Right lobe of liver (tissue), 4 donors: ENCODE results near the gene USP22.

Experiments
- POLR2A ChIP-seq: fragments of 450-650 bp; IDR thresholded peaks from one replicate; pipeline ENCODE4 v1.6.1; 2017; ENCODE audit warnings: antibody characterized with exemption, mild to moderate bottlenecking
- TF ChIP-seq, protein P1 (sequence below), 4 donors: fragments of 200-600 bp in 3 of 4; fragments of 450-650 bp in 1 of 4; IDR thresholded peaks; one replicate each; pipeline versions ENCODE4 v1.5.1 to v1.8.0; 2016 to 2022; ENCODE audit warnings: antibody characterized with exemption in 4 of 4, mild to moderate bottlenecking in 2 of 4
- donor health status: DM: no; HTN: no; CAD: no.
- donor health status: DM: no; HTN: no; CAD: no.
- donor health status: DM: no; HTN: yes; CAD: no.

DNA sequence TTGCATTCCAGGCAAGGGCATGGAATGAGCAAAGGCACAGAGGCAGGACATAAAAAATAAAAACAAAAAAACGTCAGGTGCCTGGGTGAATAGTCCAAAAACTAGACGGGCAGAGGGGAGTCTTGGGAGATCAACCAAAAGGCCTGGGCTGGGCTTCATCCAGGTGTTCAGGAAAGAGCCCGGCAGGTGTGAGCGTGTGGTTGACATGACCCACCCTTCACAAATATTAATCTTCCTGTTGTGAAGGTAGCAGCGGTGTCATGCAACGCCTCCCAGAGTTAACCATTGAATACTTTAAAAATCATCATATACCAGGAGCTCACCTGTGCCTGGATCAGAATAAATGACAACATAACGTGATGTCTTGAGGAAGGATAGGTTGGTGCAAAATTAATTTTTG lies 90.6 kb downstream of the USP22 start:
- TF ChIP-seq, protein P1, sequence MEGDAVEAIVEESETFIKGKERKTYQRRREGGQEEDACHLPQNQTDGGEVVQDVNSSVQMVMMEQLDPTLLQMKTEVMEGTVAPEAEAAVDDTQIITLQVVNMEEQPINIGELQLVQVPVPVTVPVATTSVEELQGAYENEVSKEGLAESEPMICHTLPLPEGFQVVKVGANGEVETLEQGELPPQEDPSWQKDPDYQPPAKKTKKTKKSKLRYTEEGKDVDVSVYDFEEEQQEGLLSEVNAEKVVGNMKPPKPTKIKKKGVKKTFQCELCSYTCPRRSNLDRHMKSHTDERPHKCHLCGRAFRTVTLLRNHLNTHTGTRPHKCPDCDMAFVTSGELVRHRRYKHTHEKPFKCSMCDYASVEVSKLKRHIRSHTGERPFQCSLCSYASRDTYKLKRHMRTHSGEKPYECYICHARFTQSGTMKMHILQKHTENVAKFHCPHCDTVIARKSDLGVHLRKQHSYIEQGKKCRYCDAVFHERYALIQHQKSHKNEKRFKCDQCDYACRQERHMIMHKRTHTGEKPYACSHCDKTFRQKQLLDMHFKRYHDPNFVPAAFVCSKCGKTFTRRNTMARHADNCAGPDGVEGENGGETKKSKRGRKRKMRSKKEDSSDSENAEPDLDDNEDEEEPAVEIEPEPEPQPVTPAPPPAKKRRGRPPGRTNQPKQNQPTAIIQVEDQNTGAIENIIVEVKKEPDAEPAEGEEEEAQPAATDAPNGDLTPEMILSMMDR (IDR thresholded peaks at IDR 0.05), result no peak
- no peak for TF ChIP-seq POLR2A
